Endothelial cell of umbilical vein (primary cell): ENCODE measurements around the gene CEP85L. TPM values are rescaled to one million over a fixed set of nuclear protein-coding genes. Genes with fewer than 3 reads are reported as not detected.

ENCODE experiments used
- BruUV-seq: library from RNA; stranded (reverse); fragments of 400-500 nt; replicated peaks from 2 replicates; lab custom pipeline; 2021; lab: Mats Ljungman, UMichigan
- CTCF ChIA-PET: fragments of 300-600, 350-600 bp; sonication (Branson Sonifier 250); formaldehyde crosslinking; loops from one replicate; lab custom pipeline; 2021; ENCODE audit warnings: antibody characterized with exemption, inconsistent platforms; lab: Charles Lee
- POLR2A ChIA-PET: fragments of 300-600, 350-600 bp; sonication (Branson Sonifier 250); formaldehyde crosslinking; loops from one replicate; lab custom pipeline; 2021; ENCODE audit warnings: antibody characterized with exemption, inconsistent platforms; lab: Charles Lee
- DNase-seq: peaks from one replicate; pipeline ENCODE4 v3.0.0-alpha.2; 2011; ENCODE audit warnings: low read depth, low spot score
- FAIRE-seq: peaks from 2 replicates; lab custom pipeline; 2011; peaks lifted over from hg19 to GRCh38; lab: Jason Lieb, UNC
- H2AFZ ChIP-seq: 2 replicates; pipeline ENCODE4 v1.6.0; 2012; ENCODE audit warnings: low read depth, low read length, control low read depth, inconsistent platforms
- H3K27ac ChIP-seq: 2 replicates; pipeline ENCODE4 v1.5.1; 2011; ENCODE audit warnings: low read depth, mild to moderate bottlenecking, control low read depth, low read length, moderate library complexity; ENCODE audit not compliant: insufficient read depth
- H3K27me3 ChIP-seq, 2 experiments: 2 replicates each; pipeline versions ENCODE4 v1.6.0 to v1.6.1; 2011; ENCODE audit warnings: low read length in 2 of 2, mixed read lengths in 1 of 2; ENCODE audit not compliant: control insufficient read depth in 2 of 2, insufficient read depth in 2 of 2
- H3K36me3 ChIP-seq, 2 experiments: 2 replicates in 1 of 2; 3 replicates in 1 of 2; pipeline ENCODE4 v1.5.1; 2011; ENCODE audit warnings: low read length in 2 of 2, mild to moderate bottlenecking in 1 of 2, moderate library complexity in 1 of 2; ENCODE audit not compliant: control insufficient read depth in 2 of 2, insufficient read depth in 2 of 2; ENCODE audit errors: extremely low read depth in 1 of 2
- H3K4me1 ChIP-seq: 3 replicates; pipeline ENCODE4 v1.5.1; 2011; ENCODE audit warnings: mild to moderate bottlenecking, low read length; ENCODE audit not compliant: control insufficient read depth, insufficient read depth; ENCODE audit errors: extremely low read depth
- H3K4me2 ChIP-seq: 2 replicates; pipeline ENCODE4 v1.6.1; 2011; ENCODE audit warnings: low read length, control low read depth, mixed read lengths; ENCODE audit not compliant: insufficient read depth
- H3K4me3 ChIP-seq, 3 experiments: fragments of 200-600 bp in 1 of 3; sonication (generic), shearing (Covaris generic) in 1 of 3; replicated peaks in 1 of 3; 2 replicates each; pipeline ENCODE4 v1.5.1; 2011 to 2016; ENCODE audit warnings: control low read depth in 3 of 3, low read length in 3 of 3, mild to moderate bottlenecking in 2 of 3, inconsistent platforms in 1 of 3, low read depth in 1 of 3, moderate library complexity in 1 of 3; ENCODE audit not compliant: insufficient read depth in 1 of 3
- H3K79me2 ChIP-seq: 2 replicates; pipeline ENCODE4 v1.6.0; 2012; ENCODE audit warnings: low read length, inconsistent platforms; ENCODE audit not compliant: control insufficient read depth, insufficient read depth
- H3K9ac ChIP-seq: replicated peaks from 2 replicates; pipeline ENCODE3; 2011; ENCODE audit warnings: low read length, control low read depth; ENCODE audit not compliant: insufficient read depth; ENCODE audit errors: extremely low read depth
- H3K9me1 ChIP-seq: replicated peaks from 3 replicates; pipeline ENCODE4 v1.6.0; 2011; ENCODE audit warnings: mild to moderate bottlenecking, low read length; ENCODE audit not compliant: control insufficient read depth, insufficient read depth; ENCODE audit errors: extremely low read depth
- H3K9me3 ChIP-seq: replicated peaks from 2 replicates; pipeline ENCODE4 v1.5.1; 2012; ENCODE audit warnings: low read length, inconsistent platforms; ENCODE audit not compliant: control insufficient read depth, insufficient read depth
- H4K20me1 ChIP-seq: replicated peaks from 2 replicates; pipeline ENCODE3; 2011; ENCODE audit warnings: mild to moderate bottlenecking, low read length; ENCODE audit not compliant: control insufficient read depth, insufficient read depth; ENCODE audit errors: extremely low read depth
- CTCF ChIP-seq, 2 donors: IDR thresholded peaks; 1 replicate in 1 of 2; 2 replicates in 1 of 2; pipeline ENCODE4 v1.5.1; 2011; ENCODE audit warnings: low read length in 2 of 2, mild to moderate bottlenecking in 2 of 2, moderate library complexity in 2 of 2, control low read depth in 1 of 2, inconsistent platforms in 1 of 2, low read depth in 1 of 2; ENCODE audit not compliant: insufficient read depth in 1 of 2; ENCODE audit errors: extremely low read depth in 1 of 2
- EZH2 ChIP-seq: IDR thresholded peaks from 2 replicates; pipeline ENCODE4 v1.6.1; 2012; ENCODE audit warnings: borderline replicate concordance, low read depth, mild to moderate bottlenecking, moderate library complexity, low read length, inconsistent platforms; ENCODE audit not compliant: severe bottlenecking
- FOS ChIP-seq: IDR thresholded peaks from 2 replicates; pipeline ENCODE4 v1.6.1; 2011; ENCODE audit warnings: mild to moderate bottlenecking, low read length, moderate library complexity, borderline replicate concordance; ENCODE audit not compliant: insufficient read depth
- GATA2 ChIP-seq: IDR thresholded peaks from 2 replicates; pipeline ENCODE4 v1.7.0; 2011; ENCODE audit warnings: low read depth, mild to moderate bottlenecking, moderate library complexity, mixed read lengths, low read length; ENCODE audit not compliant: insufficient read length, insufficient read depth
- JUN ChIP-seq: IDR thresholded peaks from 2 replicates; pipeline ENCODE4 v1.6.1; 2011; ENCODE audit warnings: borderline replicate concordance, low read depth; ENCODE audit not compliant: insufficient read length, insufficient read depth
- MAX ChIP-seq: IDR thresholded peaks from 2 replicates; pipeline ENCODE4 v1.6.1; 2011; ENCODE audit not compliant: insufficient read depth, insufficient read length
- MYC ChIP-seq: IDR thresholded peaks from one replicate; pipeline ENCODE4 v1.6.1; 2011; ENCODE audit warnings: mild to moderate bottlenecking, low read depth, low read length
- POLR2A ChIP-seq: IDR thresholded peaks from 2 replicates; pipeline ENCODE4 v1.6.1; 2012; ENCODE audit warnings: low read depth, mild to moderate bottlenecking, control low read depth, low read length
- POLR2AphosphoS5 ChIP-seq: IDR thresholded peaks from 2 replicates; pipeline ENCODE4 v1.6.1; 2012; ENCODE audit warnings: low read depth, mild to moderate bottlenecking, control low read depth, low read length, moderate library complexity; ENCODE audit not compliant: insufficient read depth
- dilution Hi-C: fragments of 300-500 bp; cut with MboI; formaldehyde crosslinking; loops from one replicate; pipeline ENCODE4 v1.15.0; 2019; ENCODE audit warnings: low sequenced_read_pairs; ENCODE audit not compliant: extremely low pct_ligation_motif_present
- intact Hi-C: fragments of 100-400 bp; cut with micrococcal nuclease; formaldehyde crosslinking; loops from one replicate; pipeline ENCODE4 v1.10.0; 2022
- polyA plus RNA-seq, 4 experiments: library from polyadenylated mRNA; depleted of rRNA in 3 of 4; stranded (reverse) in 3 of 4; unstranded in 1 of 4; fragments of >200 nt; gene quantifications; 2 replicates each; pipeline versions ENCODE4 v1.2.1 to v1.2.3, GENCODE V29; 2011 to 2012; ENCODE audit warnings: missing spikeins in 1 of 4
- total RNA-seq: library from RNA; stranded (reverse); gene quantifications from 2 replicates; pipeline ENCODE4 v1.2.3, GENCODE V29; 2021

Gene CEP85L
- total and polyA plus RNA-seq, 2 donors (not counting 3 experiments of a cell fraction or from before 2014, with no cell fraction given) = 1.8 to 9.2 TPM

- no peaks in the 10 kb centered on the region for H3K27me3 ChIP-seq
- no peak for DNase-seq
- peaks cover 3% of the 10 kb centered on the region for H3K4me1 ChIP-seq
- peaks cover 31% of the 10 kb centered on the region for H3K79me2 ChIP-seq
- no peaks in the 10 kb centered on the region for H4K20me1 ChIP-seq
- H3K36me3 ChIP-seq = no peaks in the 10 kb centered on the region
- ChIA-PET CTCF (interaction anchor here (0.6 to 1.3 kb wide), 2 partner anchors 10 to 24 kb away, joined by 3 to 7 read pairs; no protein-coding TSS in a partner anchor), POLR2A (no interaction called here)
- no peaks in the 10 kb centered on the region for H3K9me1 ChIP-seq
- no TSS peak for BruUV-seq
- H3K27ac ChIP-seq = no peak overlapping the region
- H2AFZ ChIP-seq = no peak overlapping the region
- H3K9me3 ChIP-seq = no peaks in the 10 kb centered on the region
- FAIRE-seq = no peak
- intact Hi-C loops (no loop called here), dilution Hi-C loops (no loop called here)
- no peak for TF ChIP-seq GATA2
- TF ChIP-seq CTCF (IDR thresholded peaks at IDR 0.05; ENCODE audit: extremely low read depth in 1 of 2, insufficient read depth in 1 of 2, low read depth in 1 of 2, low read length in 2 of 2) = no peak
- no peak for TF ChIP-seq FOS
- no peak for TF ChIP-seq MYC
- TF ChIP-seq JUN = no peak
- TF ChIP-seq MAX = no peak
- no peak for TF ChIP-seq POLR2AphosphoS5
- no peak for TF ChIP-seq EZH2
- no peak for TF ChIP-seq POLR2A
- H3K4me3 ChIP-seq = no peak overlapping the region
- no peak overlapping the region for H3K9ac ChIP-seq
- H3K4me2 ChIP-seq = no peak overlapping the region
These were observed 116.1 kb downstream of the CEP85L start for GRCh38 chr6:118535176-118535844.
